Keratinocyte (primary cell): ENCODE data around the gene CEP78. TPM values are rescaled to one million over a fixed set of nuclear protein-coding genes. Genes with fewer than 3 reads are reported as not detected.

Experiments used
- DNase-seq: peaks from one replicate; pipeline ENCODE4 v3.0.0-alpha.2; 2011; ENCODE audit warnings: low read depth, missing footprints, low spot score
- FAIRE-seq: peaks from 2 replicates; lab custom pipeline; 2011; peaks lifted over from hg19 to GRCh38; lab: Jason Lieb, UNC
- H2AFZ ChIP-seq: 2 replicates; pipeline ENCODE4 v1.6.0; 2012; ENCODE audit warnings: low read length, control low read depth, inconsistent platforms; ENCODE audit not compliant: control insufficient read depth
- H3K27ac ChIP-seq: 2 replicates; pipeline ENCODE4 v1.5.1; 2011; ENCODE audit warnings: low read length; ENCODE audit not compliant: control insufficient read depth, insufficient read depth
- H3K27me3 ChIP-seq: 3 replicates; pipeline ENCODE4 v1.6.0; 2011; ENCODE audit warnings: low read length; ENCODE audit not compliant: control insufficient read depth, insufficient read depth; ENCODE audit errors: extremely low read depth
- H3K36me3 ChIP-seq, 2 experiments: 2 replicates in 1 of 2; 3 replicates in 1 of 2; pipeline ENCODE4 v1.5.1; 2011; ENCODE audit warnings: low read length in 2 of 2, mild to moderate bottlenecking in 1 of 2; ENCODE audit not compliant: control insufficient read depth in 2 of 2, insufficient read depth in 2 of 2; ENCODE audit errors: extremely low read depth in 1 of 2
- H3K4me1 ChIP-seq: 3 replicates; pipeline ENCODE4 v1.5.1; 2011; ENCODE audit warnings: low read length; ENCODE audit not compliant: control insufficient read depth, insufficient read depth; ENCODE audit errors: extremely low read depth
- H3K4me2 ChIP-seq: 3 replicates; pipeline ENCODE4 v1.6.0; 2011; ENCODE audit warnings: low read depth, low read length; ENCODE audit not compliant: control insufficient read depth, insufficient read depth; ENCODE audit errors: extremely low read depth
- H3K4me3 ChIP-seq, 3 experiments: fragments of 200-600 bp in 1 of 3; sonication (generic) in 1 of 3; 2 replicates in 2 of 3; 3 replicates in 1 of 3; pipeline ENCODE4 v1.5.1; 2011 to 2016; ENCODE audit warnings: low read length in 3 of 3, mild to moderate bottlenecking in 3 of 3, control low read depth in 2 of 3, inconsistent platforms in 1 of 3, low read depth in 1 of 3, mixed read lengths in 1 of 3, mixed run types in 1 of 3, moderate library complexity in 1 of 3; ENCODE audit not compliant: control insufficient read depth in 2 of 3, insufficient read depth in 2 of 3; ENCODE audit errors: extremely low read depth in 1 of 3
- H3K79me2 ChIP-seq: 2 replicates; pipeline ENCODE4 v1.6.0; 2012; ENCODE audit warnings: low read length; ENCODE audit not compliant: control insufficient read depth, insufficient read depth
- H3K9ac ChIP-seq: 3 replicates; pipeline ENCODE4 v1.6.0; 2011; ENCODE audit warnings: low read length; ENCODE audit not compliant: control insufficient read depth, insufficient read depth; ENCODE audit errors: extremely low read depth
- H3K9me1 ChIP-seq: 3 replicates; pipeline ENCODE4 v1.6.0; 2011; ENCODE audit warnings: low read length; ENCODE audit not compliant: control insufficient read depth, insufficient read depth; ENCODE audit errors: extremely low read depth
- H3K9me3 ChIP-seq: 2 replicates; pipeline ENCODE4 v1.5.1; 2012; ENCODE audit warnings: low read depth, low read length; ENCODE audit not compliant: control insufficient read depth
- H4K20me1 ChIP-seq: 3 replicates; pipeline ENCODE4 v1.6.0; 2011; ENCODE audit warnings: low read length; ENCODE audit not compliant: control insufficient read depth, insufficient read depth; ENCODE audit errors: extremely low read depth
- CTCF ChIP-seq, 3 experiments: IDR thresholded peaks in 1 of 3; conservative IDR thresholded peaks in 1 of 3; optimal IDR thresholded peaks in 1 of 3; 2 replicates in 2 of 3; 3 replicates in 1 of 3; pipeline versions ENCODE3 to v1.5.1; 2011; ENCODE audit warnings: low read length in 3 of 3, mild to moderate bottlenecking in 3 of 3, moderate library complexity in 2 of 3, control low read depth in 1 of 3, inconsistent platforms in 1 of 3; ENCODE audit not compliant: insufficient read depth in 2 of 3; ENCODE audit errors: extremely low read depth in 1 of 3
- EZH2 ChIP-seq: IDR thresholded peaks from one replicate; pipeline ENCODE4 v1.6.1; 2012; ENCODE audit warnings: inconsistent platforms, mild to moderate bottlenecking, low read length, moderate library complexity
- dilution Hi-C: fragments of 300-500 bp; cut with MboI; formaldehyde crosslinking; loops from one replicate; pipeline ENCODE4 v1.7.0; 2020; ENCODE audit warnings: low sequenced_read_pairs; ENCODE audit not compliant: extremely low pct_ligation_motif_present
- polyA plus RNA-seq, 5 experiments: library from polyadenylated mRNA; depleted of rRNA in 3 of 5; stranded (reverse) in 3 of 5; stranded (forward) in 1 of 5; unstranded in 1 of 5; fragments of >200 nt; gene quantifications; 1 replicate in 1 of 5; 2 replicates in 3 of 5; 3 replicates in 1 of 5; pipeline versions ENCODE4 v1.2.1 to v1.2.3, GENCODE V29; 2011 to 2012; ENCODE audit warnings: missing spikeins in 2 of 5, low read depth in 1 of 5, low replicate concordance in 1 of 5

The CEP78 gene
- polyA plus RNA-seq, 1 donor (not counting 4 experiments of a cell fraction or from before 2014, with no cell fraction given): 13.2 TPM

DNA sequence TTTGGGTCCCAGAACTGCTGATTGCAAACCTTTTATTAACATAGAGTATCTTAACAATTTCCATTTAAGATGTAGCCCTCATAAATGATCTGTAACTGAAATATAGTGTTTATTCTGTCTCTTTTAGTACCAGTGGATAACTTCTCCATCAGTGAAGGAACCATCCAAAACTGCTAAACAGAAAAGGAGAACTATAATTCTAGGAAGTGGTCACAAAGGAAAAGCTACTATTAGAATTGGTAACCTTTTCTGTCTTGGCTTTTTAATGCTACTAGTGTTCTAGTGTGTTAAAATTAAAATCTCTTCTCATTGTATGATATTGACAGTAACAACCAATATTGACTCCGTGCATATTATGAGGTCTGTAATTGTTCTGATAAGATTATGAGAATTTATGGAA, 12.8 kb downstream of the CEP78 start:
- TF ChIP-seq EZH2: no peak
- TF ChIP-seq CTCF (optimal IDR thresholded peaks at IDR 0.05 in 1 of 3, IDR thresholded peaks at IDR 0.05 in 1 of 3, conservative IDR thresholded peaks at IDR 0.05 in 1 of 3; ENCODE audit: extremely low read depth in 1 of 3, insufficient read depth in 2 of 3, low read length in 3 of 3): no peak
- FAIRE-seq: no peak
- Histone ChIP-seq H3K9me3 (no peaks in the 10 kb centered on the region), H3K4me3 (no peak overlapping the region), H2AFZ (no peak overlapping the region), H3K9ac (no peak overlapping the region), H3K79me2 (no peaks in the 10 kb centered on the region), H3K36me3 (no peaks in the 10 kb centered on the region), H3K4me1 (no peaks in the 10 kb centered on the region), H3K9me1 (no peaks in the 10 kb centered on the region), H3K27me3 (no peaks in the 10 kb centered on the region), H3K27ac (no peak overlapping the region), H4K20me1 (no peaks in the 10 kb centered on the region), H3K4me2 (no peak overlapping the region)
- no peak for DNase-seq
- dilution Hi-C loops: no loop called here

DNA sequence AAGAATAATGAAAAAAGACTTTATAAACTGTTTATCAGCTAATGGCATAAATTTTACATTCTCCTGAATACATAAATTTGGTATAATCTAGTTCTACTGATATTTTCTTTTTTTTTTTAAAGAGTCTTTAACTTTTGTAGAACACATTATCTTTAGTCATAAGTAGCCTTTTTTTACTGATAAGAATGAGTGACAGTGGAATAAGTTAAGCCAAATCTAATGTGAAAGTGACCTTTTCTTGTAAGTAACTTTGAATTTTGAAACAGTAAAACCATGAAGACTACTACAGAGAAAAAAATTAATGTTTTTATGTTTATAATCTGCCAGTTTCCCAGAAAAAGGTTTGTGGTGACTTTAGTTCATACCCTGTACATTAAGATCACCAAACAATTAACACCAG, 13.7 kb downstream of the CEP78 start:
- TF ChIP-seq EZH2 (no peak), CTCF (optimal IDR thresholded peaks at IDR 0.05 in 1 of 3, IDR thresholded peaks at IDR 0.05 in 1 of 3, conservative IDR thresholded peaks at IDR 0.05 in 1 of 3; ENCODE audit: extremely low read depth in 1 of 3, insufficient read depth in 2 of 3, low read length in 3 of 3) (no peak)
- no peak overlapping the region for H3K4me2 ChIP-seq
- no peaks in the 10 kb centered on the region for H3K27me3 ChIP-seq
- DNase-seq (no peak), FAIRE-seq (no peak)
- no peaks in the 10 kb centered on the region for H3K9me3 ChIP-seq
- H3K79me2 ChIP-seq: no peaks in the 10 kb centered on the region
- H3K4me3 ChIP-seq: no peak overlapping the region
- H3K9ac ChIP-seq: no peak overlapping the region
- H4K20me1 ChIP-seq: no peaks in the 10 kb centered on the region
- no peak overlapping the region for H2AFZ ChIP-seq
- H3K9me1 ChIP-seq: no peaks in the 10 kb centered on the region
- no peaks in the 10 kb centered on the region for H3K4me1 ChIP-seq
- H3K27ac ChIP-seq: no peak overlapping the region
- dilution Hi-C loops: no loop called here
- H3K36me3 ChIP-seq: no peaks in the 10 kb centered on the region
